ENCODE results near the gene PAK1IP1. TPM values are rescaled to one million over a fixed set of nuclear protein-coding genes. Genes with fewer than 3 reads are reported as not detected.
"Not testable (repeated sequence)": the region's sequence is repeated elsewhere in the genome, so short reads cannot be mapped to it uniquely, and the experiment has no call there.

PAK1IP1 gene
- polyA plus RNA-seq, 4 donors = 5.1 to 17.5 (median 10.3) TPM

DNA sequence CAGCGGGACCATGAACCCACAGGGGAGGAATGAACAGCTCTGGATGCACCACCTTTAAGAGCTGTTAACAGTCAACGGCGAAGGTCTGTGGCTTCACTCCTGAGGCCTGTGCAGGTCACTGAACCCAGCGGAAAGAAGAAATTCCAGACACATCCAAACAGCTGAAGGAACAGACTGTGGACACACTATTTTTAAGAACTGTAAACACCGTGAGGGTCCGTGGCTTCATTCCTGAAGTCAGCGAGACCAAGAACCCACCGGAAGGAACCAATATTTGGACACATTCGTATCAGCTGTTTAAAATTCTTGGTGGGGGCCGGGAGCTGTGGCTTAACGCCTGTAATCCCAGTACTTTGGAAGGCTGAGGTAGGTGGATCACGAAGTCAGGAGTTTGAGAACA, 47.5 kb downstream of the PAK1IP1 start:
- WGBS, 3 donors = 95 to 97% (median 96%) methylated on average over 12 of the region's 12 CpGs
- H3K36me3 ChIP-seq (ENCODE audit: control insufficient read depth in 3 of 3, insufficient read depth in 2 of 3, low read depth in 1 of 3, low read length in 3 of 3) = peaks cover 0 to 16% (median 0%) of the 10 kb centered on the region in 3 donors
- no peak overlapping the region for H3K27ac ChIP-seq (ENCODE audit: low read depth in 1 of 3, low read length in 2 of 3)
- H3K4me3 ChIP-seq (ENCODE audit: low read depth in 1 of 3, low read length in 3 of 3) = no peak overlapping the region
- FAIRE-seq = no peak
- H3K27me3 ChIP-seq (ENCODE audit: control insufficient read depth in 3 of 3, insufficient read depth in 3 of 3, low read length in 3 of 3) = no peaks in the 10 kb centered on the region
- H3K4me1 ChIP-seq (ENCODE audit: control insufficient read depth in 3 of 3, insufficient read depth in 2 of 3, low read depth in 1 of 3, low read length in 2 of 3) = peaks cover 0 to 5% (median 0%) of the 10 kb centered on the region in 3 donors
- H3K9me3 ChIP-seq (ENCODE audit: control insufficient read depth in 2 of 2, insufficient read depth in 1 of 2, low read depth in 1 of 2, low read length in 1 of 2) = no peaks in the 10 kb centered on the region
- no peak for DNase-seq

DNA sequence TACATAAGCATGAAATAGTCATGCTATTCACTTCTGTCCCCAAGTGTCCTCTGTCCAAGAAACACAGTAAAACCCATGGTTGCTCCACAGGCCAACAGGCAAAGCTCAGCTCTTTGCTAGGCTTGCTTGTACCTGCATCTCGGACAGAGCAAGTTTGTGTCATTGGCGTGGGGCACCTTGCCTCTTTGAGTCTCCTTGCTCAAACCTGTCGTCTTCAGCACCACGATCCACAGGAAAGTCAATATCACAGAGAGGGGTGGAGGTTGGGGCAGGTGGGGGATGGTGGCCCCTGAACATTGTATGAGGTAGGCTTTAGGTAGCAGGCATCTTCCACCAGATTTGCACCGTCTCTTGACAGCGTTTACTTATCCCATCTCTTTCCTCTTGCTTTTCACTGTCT, 48.7 kb downstream of the PAK1IP1 start:
- H3K27me3 ChIP-seq (ENCODE audit: control insufficient read depth in 3 of 3, insufficient read depth in 3 of 3, low read length in 3 of 3) = no peaks in the 10 kb centered on the region
- H3K27ac ChIP-seq (ENCODE audit: low read depth in 1 of 3, low read length in 2 of 3) = no peak overlapping the region
- no peaks in the 10 kb centered on the region for H3K9me3 ChIP-seq (ENCODE audit: control insufficient read depth in 2 of 2, insufficient read depth in 1 of 2, low read depth in 1 of 2, low read length in 1 of 2)
- H3K4me1 ChIP-seq (ENCODE audit: control insufficient read depth in 3 of 3, insufficient read depth in 2 of 3, low read depth in 1 of 3, low read length in 2 of 3) = peaks cover 0 to 8% (median 0%) of the 10 kb centered on the region in 3 donors
- H3K36me3 ChIP-seq (ENCODE audit: control insufficient read depth in 3 of 3, insufficient read depth in 2 of 3, low read depth in 1 of 3, low read length in 3 of 3) = peaks cover 0 to 16% (median 0%) of the 10 kb centered on the region in 3 donors
- DNase-seq (no peak), FAIRE-seq (no peak)
- no peak overlapping the region for H3K4me3 ChIP-seq (ENCODE audit: low read depth in 1 of 3, low read length in 3 of 3)
- 83 to 86% (median 85%) methylated on average over 6 of the region's 6 CpGs for WGBS, 3 donors

DNA sequence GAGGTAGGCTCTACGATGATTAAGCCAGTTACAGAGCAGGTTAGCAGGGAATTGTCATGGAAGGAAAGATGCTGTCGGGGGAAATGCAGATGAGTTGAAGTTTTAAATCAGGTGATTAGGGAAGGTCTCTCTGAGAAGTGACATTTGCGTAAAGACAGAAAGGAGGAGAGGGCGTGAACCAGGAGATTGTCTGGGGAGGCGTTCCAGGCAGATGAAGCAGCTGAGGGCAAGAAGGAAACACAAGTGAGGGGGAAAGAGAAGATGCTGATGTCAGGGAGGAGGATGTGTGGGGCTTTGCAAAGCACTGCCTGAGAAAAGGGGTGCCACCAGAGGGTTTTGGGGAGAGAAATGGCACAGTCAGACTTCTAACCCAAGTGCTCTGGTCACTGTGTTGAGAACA, 50.3 kb downstream of the PAK1IP1 start:
- DNase-seq = no peak
- 88 to 96% (median 91%) methylated on average over 5 of the region's 5 CpGs for WGBS, 3 donors
- Histone ChIP-seq H3K9me3 (ENCODE audit: control insufficient read depth in 2 of 2, insufficient read depth in 1 of 2, low read depth in 1 of 2, low read length in 1 of 2) (no peaks in the 10 kb centered on the region), H3K4me3 (ENCODE audit: low read depth in 1 of 3, low read length in 3 of 3) (no peak overlapping the region), H3K27ac (ENCODE audit: low read depth in 1 of 3, low read length in 2 of 3) (no peak overlapping the region), H3K4me1 (ENCODE audit: control insufficient read depth in 3 of 3, insufficient read depth in 2 of 3, low read depth in 1 of 3, low read length in 2 of 3) (peaks cover 3 to 22% (median 7%) of the 10 kb centered on the region in 3 donors), H3K27me3 (ENCODE audit: control insufficient read depth in 3 of 3, insufficient read depth in 3 of 3, low read length in 3 of 3) (no peaks in the 10 kb centered on the region), H3K36me3 (ENCODE audit: control insufficient read depth in 3 of 3, insufficient read depth in 2 of 3, low read depth in 1 of 3, low read length in 3 of 3) (peaks cover 0 to 16% (median 0%) of the 10 kb centered on the region in 3 donors)
- no peak for FAIRE-seq

DNA sequence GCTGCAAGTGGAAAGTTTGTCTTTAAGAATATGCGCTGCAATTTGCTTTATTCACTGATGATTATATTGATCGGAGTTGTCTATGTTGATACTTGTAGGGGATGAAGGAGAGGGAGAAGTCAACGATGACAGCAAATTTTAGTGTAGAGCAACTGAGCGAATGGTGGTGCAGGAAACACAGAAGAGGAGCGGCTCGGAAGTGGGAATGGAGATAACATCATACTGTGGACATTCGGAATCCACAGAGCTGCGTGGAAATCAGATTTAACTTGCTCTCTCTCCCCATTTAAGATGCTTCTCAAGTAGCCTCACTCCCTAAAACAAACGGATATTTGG, 52.1 kb downstream of the PAK1IP1 start:
- peak overlapping the region; percentile 58 to 78 (median 66) for H3K4me3 ChIP-seq (ENCODE audit: low read depth in 1 of 3, low read length in 3 of 3)
- DNase-seq (no peak), FAIRE-seq (no peak)
- 38 to 50% (median 39%) methylated on average over 9 of the region's 9 CpGs for WGBS, 3 donors
- no peaks in the 10 kb centered on the region for H3K9me3 ChIP-seq (ENCODE audit: control insufficient read depth in 2 of 2, insufficient read depth in 1 of 2, low read depth in 1 of 2, low read length in 1 of 2)
- no peaks in the 10 kb centered on the region for H3K27me3 ChIP-seq (ENCODE audit: control insufficient read depth in 3 of 3, insufficient read depth in 3 of 3, low read length in 3 of 3)
- H3K4me1 ChIP-seq (ENCODE audit: control insufficient read depth in 3 of 3, insufficient read depth in 2 of 3, low read depth in 1 of 3, low read length in 2 of 3) = peaks cover 3 to 22% (median 7%) of the 10 kb centered on the region in 3 donors
- H3K36me3 ChIP-seq (ENCODE audit: control insufficient read depth in 3 of 3, insufficient read depth in 2 of 3, low read depth in 1 of 3, low read length in 3 of 3) = peaks cover 0 to 16% (median 0%) of the 10 kb centered on the region in 3 donors
- H3K27ac ChIP-seq (ENCODE audit: low read depth in 1 of 3, low read length in 2 of 3) = peak overlapping the region; percentile 45 to 71 (median 66)

DNA sequence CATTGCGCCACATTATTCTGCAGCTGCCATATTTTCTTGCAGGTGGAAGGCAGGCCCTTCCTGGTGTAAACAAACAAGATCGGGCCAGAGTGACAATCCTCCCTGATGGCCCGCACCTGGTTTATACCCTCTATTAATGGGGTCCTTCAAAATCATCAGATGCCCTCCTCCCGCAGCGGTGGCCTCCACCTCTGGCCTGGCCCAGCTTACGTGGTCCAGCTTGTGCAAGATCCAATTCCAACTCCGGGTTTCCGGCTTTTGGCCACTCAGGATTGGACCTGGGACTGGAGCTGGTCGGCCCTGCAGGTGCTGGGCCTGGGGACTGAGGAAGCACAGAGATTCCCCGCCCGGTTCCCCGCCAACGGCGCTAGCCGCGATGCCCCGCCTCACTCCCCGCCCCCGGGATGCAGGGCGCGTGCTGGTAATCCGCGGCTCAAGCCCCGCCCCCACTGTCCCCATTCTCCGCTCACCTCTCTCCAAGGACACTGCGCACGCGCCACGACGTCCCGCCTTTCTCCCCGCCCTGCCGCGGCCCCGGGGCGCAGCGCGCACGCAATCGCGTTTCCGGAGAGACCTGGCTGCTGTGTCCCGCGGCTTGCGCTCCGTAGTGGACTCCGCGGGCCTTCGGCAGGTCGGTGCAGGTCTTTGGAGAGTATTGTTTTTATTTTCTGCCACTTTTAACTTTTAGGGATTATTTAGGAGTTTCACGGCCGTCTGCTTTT, 52.6 kb downstream of the PAK1IP1 start, which contains the start of gene TMEM14B:
TSS of gene TMEM14B (plus strand) at position 555 of the 722 bp plus-strand sequence. CDS start 1,441 bp downstream, outside the sequence.
- DNase-seq = peak; percentile 98 to 100
- Histone ChIP-seq H3K27ac (ENCODE audit: low read depth in 1 of 3, low read length in 2 of 3) (peak within 1 kb of the TSS; percentile 66 to 76 (median 71)), H3K27me3 (ENCODE audit: control insufficient read depth in 3 of 3, insufficient read depth in 3 of 3, low read length in 3 of 3) (no peaks in the 10 kb centered on the region), H3K4me3 (ENCODE audit: low read depth in 1 of 3, low read length in 3 of 3) (peak within 1 kb of the TSS; percentile 58 to 78 (median 66)), H3K36me3 (ENCODE audit: control insufficient read depth in 3 of 3, insufficient read depth in 2 of 3, low read depth in 1 of 3, low read length in 3 of 3) (peaks cover 0 to 14% (median 0%) of the 10 kb centered on the region in 3 donors), H3K4me1 (ENCODE audit: control insufficient read depth in 3 of 3, insufficient read depth in 2 of 3, low read depth in 1 of 3, low read length in 2 of 3) (peaks cover 3 to 22% (median 7%) of the 10 kb centered on the region in 3 donors), H3K9me3 (ENCODE audit: control insufficient read depth in 2 of 2, insufficient read depth in 1 of 2, low read depth in 1 of 2, low read length in 1 of 2) (no peaks in the 10 kb centered on the region)
- FAIRE-seq = no peak
- whole genome bisulfite sequencing, 3 donors = 1% methylated on average over 51 to 52 of the region's 52 CpGs

DNA sequence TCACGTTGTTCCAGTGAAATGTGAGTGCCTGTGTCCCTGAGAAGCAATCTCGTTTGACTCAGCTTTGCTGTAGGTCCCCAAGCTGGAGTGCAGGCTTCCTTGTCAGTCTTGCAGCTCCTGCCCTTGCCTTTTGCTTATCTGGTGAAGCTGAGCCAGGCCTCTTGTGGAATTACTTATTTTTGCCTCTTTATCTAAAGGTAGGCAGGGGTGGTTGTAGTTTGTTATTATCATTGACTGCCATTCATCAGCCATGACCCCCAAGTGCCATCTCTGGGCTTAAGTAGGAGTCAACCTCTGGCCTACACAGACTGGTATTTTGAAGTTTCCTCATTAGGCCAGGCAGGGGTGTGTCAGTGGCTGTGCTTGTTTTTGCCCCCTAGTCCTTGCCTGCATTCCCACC, 55.0 kb downstream of the PAK1IP1 start:
- peaks cover 0 to 27% (median 2%) of the 10 kb centered on the region in 3 donors for H3K36me3 ChIP-seq (ENCODE audit: control insufficient read depth in 3 of 3, insufficient read depth in 2 of 3, low read depth in 1 of 3, low read length in 3 of 3)
- 41 to 43% (median 41%) methylated on average over 2 of the region's 2 CpGs for WGBS, 3 donors
- peaks cover 3 to 22% (median 7%) of the 10 kb centered on the region in 3 donors for H3K4me1 ChIP-seq (ENCODE audit: control insufficient read depth in 3 of 3, insufficient read depth in 2 of 3, low read depth in 1 of 3, low read length in 2 of 3)
- H3K27me3 ChIP-seq (ENCODE audit: control insufficient read depth in 3 of 3, insufficient read depth in 3 of 3, low read length in 3 of 3) = no peaks in the 10 kb centered on the region
- no peak overlapping the region for H3K27ac ChIP-seq (ENCODE audit: low read depth in 1 of 3, low read length in 2 of 3)
- H3K4me3 ChIP-seq (ENCODE audit: low read depth in 1 of 3, low read length in 3 of 3) = no peak overlapping the region
- no peak for FAIRE-seq
- no peaks in the 10 kb centered on the region for H3K9me3 ChIP-seq (ENCODE audit: control insufficient read depth in 2 of 2, insufficient read depth in 1 of 2, low read depth in 1 of 2, low read length in 1 of 2)
- DNase-seq = peak in 1 of 2 donors; percentile 24

DNA sequence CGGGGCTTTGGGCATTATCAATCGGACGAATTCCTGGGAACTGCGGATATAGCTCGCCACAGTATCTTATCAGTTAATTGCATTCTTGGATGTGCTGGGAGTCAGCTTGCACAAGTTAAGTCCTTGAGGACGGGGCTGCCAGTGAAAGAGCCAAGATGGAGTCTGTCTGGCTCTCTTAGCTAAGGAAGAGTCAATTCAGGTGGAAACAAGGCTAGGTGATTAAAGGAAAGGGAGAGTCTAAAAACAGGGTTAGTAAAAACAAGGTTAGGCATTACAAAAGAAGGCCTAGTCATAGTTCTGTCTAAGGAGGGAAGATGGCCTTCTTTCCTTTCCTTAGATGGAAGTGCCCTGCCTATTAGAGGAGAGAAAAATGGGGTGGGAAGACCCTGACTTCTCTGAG, 55.8 kb downstream of the PAK1IP1 start:
- H3K27ac ChIP-seq (ENCODE audit: low read depth in 1 of 3, low read length in 2 of 3); H3K9me3 ChIP-seq (ENCODE audit: control insufficient read depth in 2 of 2, insufficient read depth in 1 of 2, low read depth in 1 of 2, low read length in 1 of 2); DNase-seq; H3K27me3 ChIP-seq (ENCODE audit: control insufficient read depth in 3 of 3, insufficient read depth in 3 of 3, low read length in 3 of 3); H3K4me3 ChIP-seq (ENCODE audit: low read depth in 1 of 3, low read length in 3 of 3); FAIRE-seq: not testable (repeated sequence)
- 79 to 83% (median 83%) methylated on average over 6 of the region's 6 CpGs for WGBS, 3 donors
- peaks cover under 1 to 32% (median 2%) of the 10 kb centered on the region in 3 donors for H3K36me3 ChIP-seq (ENCODE audit: control insufficient read depth in 3 of 3, insufficient read depth in 2 of 3, low read depth in 1 of 3, low read length in 3 of 3)
- peaks cover 3 to 22% (median 7%) of the 10 kb centered on the region in 3 donors for H3K4me1 ChIP-seq (ENCODE audit: control insufficient read depth in 3 of 3, insufficient read depth in 2 of 3, low read depth in 1 of 3, low read length in 2 of 3)

DNA sequence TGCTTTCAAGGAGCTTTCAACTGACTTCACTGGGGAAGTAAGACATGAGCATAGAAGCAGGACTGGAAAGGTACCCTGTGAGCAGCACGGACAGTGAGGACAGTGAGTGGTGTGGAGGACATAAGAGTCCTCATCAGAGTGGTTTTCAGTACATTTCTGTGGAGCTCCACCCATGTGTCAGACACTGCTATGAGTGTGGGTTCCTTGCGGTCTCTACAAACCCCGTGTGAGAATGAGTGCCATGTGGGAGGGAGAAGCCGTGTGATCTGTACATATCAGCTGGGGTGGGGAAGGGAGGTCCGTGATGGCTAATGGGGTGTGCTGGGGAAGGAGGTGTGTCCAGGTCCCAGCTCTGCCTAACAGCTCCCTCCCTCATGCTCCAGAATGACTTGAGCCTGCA, 57.0 kb downstream of the PAK1IP1 start:
- FAIRE-seq; DNase-seq; H3K27ac ChIP-seq (ENCODE audit: low read depth in 1 of 3, low read length in 2 of 3); H3K9me3 ChIP-seq (ENCODE audit: control insufficient read depth in 2 of 2, insufficient read depth in 1 of 2, low read depth in 1 of 2, low read length in 1 of 2); H3K4me3 ChIP-seq (ENCODE audit: low read depth in 1 of 3, low read length in 3 of 3); H3K27me3 ChIP-seq (ENCODE audit: control insufficient read depth in 3 of 3, insufficient read depth in 3 of 3, low read length in 3 of 3): not testable (repeated sequence)
- H3K36me3 ChIP-seq (ENCODE audit: control insufficient read depth in 3 of 3, insufficient read depth in 2 of 3, low read depth in 1 of 3, low read length in 3 of 3) = peaks cover 2 to 35% (median 6%) of the 10 kb centered on the region in 3 donors
- WGBS, 3 donors = 68 to 76% (median 70%) methylated on average over 4 to 5 of the region's 5 CpGs
- H3K4me1 ChIP-seq (ENCODE audit: control insufficient read depth in 3 of 3, insufficient read depth in 2 of 3, low read depth in 1 of 3, low read length in 2 of 3) = peaks cover 3 to 20% (median 7%) of the 10 kb centered on the region in 3 donors

Measured in small intestine (tissue), 7 donors.